Activated CD4-positive, alpha-beta T cell treated with anti-CD3 and anti-CD28 coated beads, Interleukin-2, Interleukin-4, amounts not matched to agents 100 ng/mL and 50 ng/mL, durations not matched to agents 16 hours and 8 hours (primary cell): ENCODE measurements around the gene CMTM3.
"Not testable (repeated sequence)": the region's sequence is repeated elsewhere in the genome, so short reads cannot be mapped to it uniquely, and the experiment has no call there.

Source experiments
- DNase-seq: peaks from one replicate; pipeline ENCODE4 v3.0.0-alpha.2; 2020; ENCODE audit warnings: low spot score

The CMTM3 gene, protein sequence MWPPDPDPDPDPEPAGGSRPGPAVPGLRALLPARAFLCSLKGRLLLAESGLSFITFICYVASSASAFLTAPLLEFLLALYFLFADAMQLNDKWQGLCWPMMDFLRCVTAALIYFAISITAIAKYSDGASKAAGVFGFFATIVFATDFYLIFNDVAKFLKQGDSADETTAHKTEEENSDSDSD

DNA sequence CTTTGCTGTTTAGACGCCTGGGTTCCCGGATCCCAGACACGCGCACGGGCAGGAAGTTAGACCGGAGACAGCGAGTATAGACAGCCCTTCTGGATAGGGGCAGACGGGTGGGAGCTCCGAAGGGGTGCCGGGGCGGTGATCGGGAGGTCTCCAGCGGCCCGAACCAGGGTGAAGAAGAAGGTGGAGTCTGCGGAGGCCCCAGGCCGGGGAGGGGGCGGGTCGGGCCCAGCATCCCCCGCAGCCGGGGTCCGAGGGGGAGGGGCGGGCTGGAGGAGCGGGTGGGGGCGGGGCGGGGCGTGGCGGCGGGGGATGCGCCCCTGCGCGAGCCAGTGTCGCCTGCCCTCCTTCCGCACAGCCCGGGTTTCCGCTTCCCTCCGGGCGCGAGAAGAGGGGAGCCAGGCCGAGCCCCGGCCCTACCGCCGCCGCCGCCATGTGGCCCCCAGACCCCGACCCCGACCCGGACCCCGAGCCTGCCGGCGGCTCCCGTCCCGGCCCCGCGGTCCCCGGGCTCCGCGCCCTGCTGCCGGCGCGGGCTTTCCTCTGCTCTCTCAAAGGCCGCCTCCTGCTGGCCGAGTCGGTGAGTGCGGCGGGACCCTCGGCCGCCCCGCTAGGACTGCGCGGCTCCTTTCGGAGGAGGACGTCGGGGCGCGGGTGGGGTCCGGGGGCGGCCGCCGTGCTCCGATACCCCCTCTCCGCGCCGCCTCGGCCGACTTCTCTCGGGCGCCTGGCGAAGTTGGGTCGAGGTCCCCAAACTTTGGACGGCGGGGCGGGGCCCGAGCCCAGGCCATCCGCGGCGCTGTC lies at the start of gene CMTM3:
Gene CMTM3 (plus strand): TSS at position 329 of the 801 bp plus-strand sequence. CDS start 102 bp downstream, at position 431.
- peak; percentile 71 for DNase-seq

DNA sequence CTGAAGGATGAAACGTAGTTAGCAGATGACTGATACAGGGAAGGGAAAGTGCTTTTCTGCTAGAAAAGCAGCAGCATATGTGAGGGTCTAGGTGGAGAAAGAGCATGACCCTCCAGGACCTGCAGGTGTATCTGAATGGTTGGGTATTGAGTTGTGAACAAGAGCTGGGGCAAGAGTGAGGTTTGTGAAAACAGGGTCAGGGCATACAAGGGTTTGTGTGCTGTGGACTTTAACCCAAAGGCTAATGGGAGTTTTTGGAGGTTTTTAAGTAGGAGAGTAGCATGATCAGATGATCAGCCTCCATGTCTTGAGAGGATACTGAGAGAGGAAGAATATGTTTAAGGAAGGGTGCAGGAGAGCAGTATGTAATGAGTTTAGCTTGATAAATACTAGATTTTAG lies 44.4 kb upstream of the CMTM3 start:
- no peak for DNase-seq

DNA sequence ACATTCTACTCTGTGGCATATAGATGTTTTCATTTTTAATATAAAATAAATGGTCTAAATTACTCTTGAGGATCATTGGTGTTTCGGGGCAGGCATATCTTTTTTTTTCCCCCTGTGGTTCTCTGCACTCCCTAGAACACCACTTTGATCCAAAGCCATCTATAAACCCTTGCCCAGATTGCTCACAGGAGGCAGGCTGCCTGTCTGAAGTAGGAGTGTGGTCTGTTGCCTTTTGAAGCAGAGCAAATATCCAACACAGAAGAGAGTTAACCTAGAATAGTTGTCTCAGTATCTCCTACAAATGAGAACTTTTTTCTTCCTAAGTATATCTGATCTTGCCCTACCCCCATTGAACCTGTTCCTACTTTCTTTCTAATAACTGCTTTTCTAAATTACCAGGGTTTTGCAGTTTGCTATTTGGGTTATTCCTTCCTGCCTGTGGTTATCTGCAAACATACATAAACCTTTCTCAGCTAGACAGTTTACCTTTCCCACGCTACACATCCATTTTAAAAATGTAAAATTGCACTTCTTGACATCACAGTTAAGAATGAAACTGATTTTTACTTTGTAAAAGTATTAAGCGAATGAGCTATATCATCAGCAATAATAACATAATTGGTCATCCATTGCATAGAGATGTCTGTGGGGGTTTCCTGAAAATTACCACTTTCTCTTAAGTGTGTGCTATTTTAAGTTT lies 43.0 kb upstream of the CMTM3 start:
- DNase-seq, result no peak

DNA sequence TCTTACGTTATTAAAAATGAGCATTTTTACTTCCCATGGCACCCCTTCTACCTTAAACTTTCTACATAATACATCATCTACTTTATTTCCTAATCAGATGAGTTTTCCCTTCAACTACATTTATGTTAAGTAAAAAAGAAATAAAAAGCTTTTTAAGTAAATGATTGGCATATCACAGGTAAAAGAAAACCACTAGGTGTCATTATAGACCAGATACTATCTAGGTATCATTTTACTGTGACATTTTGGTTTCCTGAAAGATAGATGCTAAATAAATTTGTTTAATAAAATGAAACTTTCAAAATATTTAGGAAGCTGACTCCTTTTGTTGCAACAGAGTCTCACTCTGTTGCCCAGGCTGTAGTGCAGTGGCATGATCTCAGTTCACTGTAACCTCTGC lies 42.1 kb upstream of the CMTM3 start:
- no peak for DNase-seq

DNA sequence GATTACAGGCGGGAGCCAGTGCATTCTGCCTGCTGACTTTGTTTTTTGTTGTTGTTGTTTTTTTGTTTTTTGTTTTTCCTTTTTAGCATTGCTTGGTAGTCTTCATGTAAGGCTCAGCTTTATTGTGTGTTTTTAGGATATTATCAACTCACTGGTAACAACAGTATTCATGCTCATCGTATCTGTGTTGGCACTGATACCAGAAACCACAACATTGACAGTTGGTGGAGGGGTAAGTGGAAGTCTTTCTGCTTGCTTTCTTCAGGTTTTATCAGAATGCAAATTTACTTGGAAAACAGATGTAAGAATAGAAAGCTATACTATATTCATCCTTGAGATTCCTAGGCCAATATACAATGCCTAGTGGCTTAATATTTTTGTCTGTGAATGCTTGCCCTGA lies 41.5 kb upstream of the CMTM3 start:
- DNase-seq, result peak; percentile 17

DNA sequence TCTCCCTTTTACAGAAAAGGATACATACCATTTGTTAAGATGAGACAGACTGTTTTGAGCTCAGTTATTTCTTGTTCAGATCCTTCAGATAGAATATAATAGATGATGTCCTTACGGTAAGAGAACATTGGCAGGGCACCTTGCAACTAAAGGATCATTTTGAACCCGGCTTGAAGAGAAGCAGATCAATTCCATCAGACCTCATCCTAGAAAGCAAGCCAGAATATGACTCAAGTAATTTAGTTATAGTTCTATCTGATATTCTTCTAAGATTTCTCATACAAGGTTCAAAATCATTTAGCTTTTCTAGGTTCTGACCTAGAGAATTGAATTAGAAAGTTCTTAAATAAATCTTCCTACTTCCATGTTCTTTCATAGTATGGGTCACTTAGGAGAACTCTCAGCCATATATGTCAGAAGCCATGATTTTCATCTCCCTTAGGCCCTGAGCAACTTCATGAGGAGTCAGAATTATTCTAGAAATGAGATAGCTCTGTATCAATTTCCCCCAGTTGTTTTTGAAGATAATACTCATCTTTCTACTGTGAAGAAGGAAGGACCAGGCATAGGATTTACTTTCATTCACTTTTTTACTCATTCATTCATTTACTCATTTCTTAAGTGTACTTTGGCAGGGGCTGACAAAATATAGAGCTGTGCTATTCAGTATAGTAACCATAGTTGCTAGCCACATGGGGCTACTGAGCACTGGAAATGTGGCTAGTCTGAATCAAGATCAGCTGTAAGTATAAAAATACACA lies 40.8 kb upstream of the CMTM3 start:
- DNase-seq, result peak; percentile 83

DNA sequence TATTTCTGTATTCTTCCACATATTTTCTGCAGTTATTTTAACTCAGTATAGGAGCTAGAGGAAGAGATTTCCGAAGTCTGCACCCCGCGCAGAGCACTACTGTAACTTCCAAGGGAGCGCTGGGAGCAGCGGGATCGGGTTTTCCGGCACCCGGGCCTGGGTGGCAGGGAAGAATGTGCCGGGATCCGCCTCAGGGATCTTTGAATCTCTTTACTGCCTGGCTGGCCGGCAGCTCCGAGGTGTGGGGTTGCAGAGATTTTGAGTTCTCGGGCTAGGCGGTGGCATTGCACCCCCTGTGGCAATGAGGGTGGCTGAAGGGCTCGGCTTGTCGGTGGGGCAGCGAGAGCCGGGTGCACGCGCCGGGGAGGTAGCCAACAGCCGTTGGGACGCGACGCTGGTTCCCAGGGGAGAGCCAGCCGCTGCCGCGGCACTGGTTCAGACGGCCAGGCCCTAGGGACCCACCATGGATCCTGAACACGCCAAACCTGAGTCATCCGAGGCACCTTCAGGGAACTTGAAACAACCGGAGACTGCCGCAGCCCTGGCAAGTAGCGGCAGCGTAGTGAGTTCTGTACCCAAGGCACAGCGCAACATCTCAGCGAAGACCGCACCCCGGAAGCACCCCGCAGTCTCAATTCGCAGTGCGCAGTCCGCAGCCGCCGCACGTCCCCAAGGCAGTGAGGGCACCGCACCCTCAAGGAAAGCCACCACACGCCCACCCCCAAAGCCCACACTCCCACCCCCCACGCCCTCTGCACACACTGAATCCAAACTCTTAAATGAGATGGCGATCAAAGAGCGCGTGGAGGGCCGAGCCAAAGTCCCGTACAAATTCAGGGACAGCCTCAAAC lies 38.2 kb upstream of the CMTM3 start, which contains the start of gene CMTM1:
Gene CMTM1 (plus strand): TSS at position 389 of the 851 bp plus-strand sequence. CDS start 75 bp downstream, at position 464.
- no peak for DNase-seq

DNA sequence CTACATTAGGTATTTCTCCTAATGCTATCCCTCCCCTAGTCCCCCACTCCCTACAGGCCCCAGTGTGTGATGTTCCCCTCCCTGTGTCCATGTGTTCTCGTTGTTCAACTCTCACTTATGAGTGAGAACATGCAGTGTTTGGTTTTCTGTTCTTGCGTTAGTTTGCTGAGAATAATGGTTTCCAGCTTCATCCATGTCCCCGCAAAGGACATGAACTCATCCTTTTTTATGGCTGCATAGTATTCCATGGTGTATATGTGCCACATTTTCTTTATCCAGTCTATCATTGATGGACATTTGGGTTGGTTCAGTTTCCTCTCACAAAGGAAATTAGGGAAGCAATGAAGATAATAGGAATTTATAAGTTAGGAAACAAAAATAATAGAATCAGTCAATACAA lies 37.2 kb upstream of the CMTM3 start:
- DNase-seq, result not testable (repeated sequence)

DNA sequence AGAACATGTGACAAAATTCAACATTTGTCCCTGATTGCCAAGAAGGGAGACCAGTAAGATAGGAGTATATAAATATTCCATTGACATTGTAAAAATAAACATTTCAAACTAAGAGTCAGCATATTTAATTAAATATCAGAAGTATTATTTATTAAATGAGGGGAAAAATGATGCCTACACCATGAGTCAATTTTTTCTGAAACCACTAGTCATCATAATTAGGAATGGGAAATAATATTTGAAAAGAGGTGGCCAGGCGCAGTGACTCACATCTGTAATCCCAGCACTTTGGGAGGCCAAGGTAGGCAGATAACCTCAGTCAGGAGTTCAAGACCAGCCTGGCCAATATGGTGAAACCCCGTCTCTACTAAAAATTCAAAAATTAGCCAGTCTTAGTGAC lies 36.1 kb upstream of the CMTM3 start:
- no peak for DNase-seq

DNA sequence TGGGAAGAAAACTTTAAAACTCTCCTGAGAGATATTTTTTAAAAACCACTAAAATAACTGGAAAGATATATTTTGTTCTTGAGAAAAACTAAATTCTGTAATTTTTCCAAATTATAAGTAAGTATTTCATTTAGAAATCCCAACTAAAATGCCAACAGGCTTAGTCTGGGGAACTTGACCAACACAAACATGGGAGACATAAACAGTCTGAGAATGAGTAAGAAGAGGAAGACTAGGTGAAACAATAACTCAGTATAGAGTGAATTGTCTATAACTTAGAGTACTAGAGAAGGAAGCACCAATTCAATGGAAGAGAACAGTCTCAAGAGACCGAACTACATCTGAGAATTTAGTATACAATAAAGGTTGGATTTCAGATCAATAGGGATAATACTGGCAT lies 35.4 kb upstream of the CMTM3 start:
- DNase-seq, result no peak

DNA sequence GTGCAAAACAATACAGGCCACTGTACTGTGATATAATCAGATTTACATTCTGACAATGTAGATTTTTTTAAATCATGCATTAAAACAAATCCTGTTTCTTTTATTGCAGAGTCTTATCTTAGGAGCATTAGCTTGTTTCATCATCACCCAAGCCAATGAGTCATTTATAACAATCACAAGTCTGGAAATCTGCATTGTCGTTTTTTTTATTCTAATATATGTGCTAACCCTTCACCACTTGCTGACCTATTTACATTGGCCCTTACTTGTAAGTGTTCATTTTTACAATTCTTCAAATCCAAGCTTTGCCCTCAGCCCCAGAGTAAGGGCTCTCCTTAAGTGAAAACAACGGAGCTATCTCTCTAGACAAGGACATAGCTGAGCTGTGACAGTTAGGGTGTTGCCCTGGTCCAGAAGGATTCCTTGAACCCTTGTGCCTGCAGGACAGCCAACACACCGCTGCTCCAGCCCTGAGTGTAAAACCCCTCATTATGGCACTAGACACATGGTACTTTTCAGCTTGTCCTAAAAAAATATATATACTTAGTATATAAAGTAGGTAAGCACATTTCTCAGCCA lies 34.6 kb upstream of the CMTM3 start:
- DNase-seq, result no peak

DNA sequence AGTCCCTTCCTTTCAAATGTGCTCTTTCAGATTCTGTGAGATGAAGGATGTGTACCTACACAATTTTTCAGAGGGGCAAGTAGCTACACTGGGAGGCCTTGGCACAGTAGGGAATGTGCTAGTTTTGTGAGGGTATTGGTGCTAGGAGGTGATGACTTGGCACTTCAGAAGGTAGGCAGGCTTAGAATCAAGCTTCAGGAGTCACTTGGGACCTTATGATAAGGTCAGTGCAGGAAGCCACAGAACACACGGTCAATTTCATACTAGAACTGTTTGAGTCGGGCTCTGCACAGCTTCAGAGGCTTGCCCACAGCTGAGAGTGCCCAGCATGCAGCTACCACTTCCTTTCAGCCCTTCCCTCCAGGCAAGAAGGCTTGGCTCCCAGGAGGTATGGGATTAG lies 32.1 kb upstream of the CMTM3 start:
- no peak for DNase-seq

DNA sequence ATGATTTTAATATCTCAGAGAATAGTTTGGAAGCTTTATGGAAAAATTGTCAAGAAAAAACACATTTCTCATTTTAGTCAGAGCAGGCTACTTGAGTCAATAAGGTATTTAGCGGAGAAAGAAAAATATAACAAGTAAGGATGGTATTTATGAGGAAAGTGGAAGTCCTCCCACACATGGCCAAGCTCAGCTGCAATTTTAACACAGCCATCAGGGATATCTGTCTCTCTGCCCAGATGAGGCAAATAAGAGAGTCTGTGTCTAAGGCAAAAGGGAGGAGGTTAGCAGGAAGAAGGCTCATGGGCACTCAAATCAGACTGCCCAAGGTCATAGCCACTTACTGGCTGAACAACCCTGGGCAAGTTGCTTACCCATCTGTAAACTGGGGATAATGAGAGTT lies 30.4 kb upstream of the CMTM3 start:
- DNase-seq, result no peak

DNA sequence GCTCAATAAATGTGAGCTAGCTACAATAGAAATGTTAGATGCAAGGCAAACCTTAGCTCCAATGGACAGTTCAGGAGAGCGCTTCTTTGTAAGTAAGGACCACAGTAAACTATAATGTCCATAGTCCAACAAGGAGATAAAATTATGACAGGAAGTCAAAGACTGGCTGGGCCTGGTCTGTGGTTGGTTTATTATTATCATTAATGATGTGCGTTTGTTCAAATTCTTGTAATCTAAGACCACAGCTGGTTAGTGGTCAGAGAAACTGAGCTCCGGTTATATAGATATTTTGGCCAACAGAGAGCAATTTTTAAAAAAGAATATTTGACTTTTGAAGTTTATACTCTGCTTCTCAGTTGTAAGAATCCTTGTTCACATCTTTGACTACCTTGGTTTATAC lies 30.0 kb upstream of the CMTM3 start:
- DNase-seq, result no peak

DNA sequence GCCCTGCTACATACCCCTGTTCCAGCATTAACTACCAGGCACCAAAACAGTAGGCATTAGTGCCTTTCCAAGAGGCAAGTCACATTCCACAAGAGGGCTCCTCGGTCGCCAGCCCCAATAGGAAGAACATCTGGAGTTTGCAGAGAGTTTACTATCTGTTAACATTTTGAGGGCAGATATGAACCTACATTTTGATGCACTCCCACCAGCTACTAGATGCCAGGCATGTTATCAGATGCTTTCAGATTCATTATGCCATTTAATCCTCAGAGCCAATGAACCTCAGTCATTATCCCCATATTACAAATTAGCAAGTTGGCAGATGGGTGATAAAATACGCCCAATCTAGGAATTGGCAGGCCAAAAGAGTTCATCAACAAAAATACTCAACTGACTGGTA lies 29.4 kb upstream of the CMTM3 start:
- no peak for DNase-seq

DNA sequence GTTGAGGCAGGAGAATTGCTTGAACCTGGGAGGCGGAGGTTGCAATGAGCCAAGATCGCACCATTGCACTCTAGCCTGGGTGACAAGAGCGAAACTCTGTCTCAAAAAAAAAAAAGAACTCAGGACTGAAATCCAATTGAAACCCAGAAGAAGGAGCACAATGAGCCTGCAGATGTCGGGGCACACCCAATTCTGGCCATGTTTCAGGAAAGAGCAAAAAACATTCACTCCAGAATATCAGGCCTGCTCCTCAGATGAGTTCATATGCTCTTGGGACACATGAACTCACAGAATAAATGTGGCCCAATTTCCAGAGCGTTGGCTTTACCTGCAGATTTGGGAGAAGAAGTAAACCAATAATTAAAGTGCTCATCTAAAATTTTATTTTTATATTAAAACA lies 28.2 kb upstream of the CMTM3 start:
- no peak for DNase-seq

DNA sequence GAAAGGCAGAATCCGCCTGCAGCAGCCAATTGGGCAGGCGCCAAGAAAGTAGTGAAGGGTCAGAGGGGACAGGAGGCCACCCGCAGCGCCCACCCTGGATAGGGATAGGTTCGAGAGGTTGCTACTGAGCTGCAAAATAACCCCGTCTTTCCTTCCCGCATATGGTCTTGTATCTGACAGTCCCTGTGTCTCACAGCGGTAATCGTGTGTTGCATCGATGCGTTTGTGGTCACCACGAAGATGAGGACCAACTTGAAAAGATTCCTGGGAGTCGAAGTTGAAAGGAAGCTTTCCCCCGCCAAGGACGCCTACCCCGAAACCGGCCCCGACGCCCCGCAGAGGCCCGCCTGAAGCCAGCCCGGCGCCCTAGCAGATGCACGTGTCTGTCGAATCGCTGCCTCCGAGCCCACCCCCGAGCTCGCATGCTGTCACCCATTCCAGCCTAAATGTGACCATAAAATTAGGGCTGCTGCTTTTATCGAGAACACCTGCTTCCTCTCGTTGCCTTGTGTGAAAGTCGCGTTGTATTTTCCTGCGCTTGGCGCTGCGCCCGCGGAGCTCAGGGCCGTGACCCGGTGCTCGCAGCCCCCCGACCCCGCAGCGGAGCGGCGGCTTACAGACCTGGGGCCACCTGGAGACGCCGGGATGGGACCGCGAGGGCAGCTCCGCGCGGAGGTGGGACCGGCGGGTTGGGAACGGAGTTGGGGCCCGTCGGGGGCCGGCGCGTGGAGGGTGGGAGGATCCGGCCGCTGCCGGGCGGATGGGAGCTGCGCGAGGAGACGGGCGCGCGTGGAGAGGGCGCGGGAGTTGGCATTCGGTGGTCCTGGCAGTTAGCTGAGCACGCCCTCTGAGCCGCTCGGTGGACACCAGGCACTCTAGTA lies 25.6 kb upstream of the CMTM3 start, which contains the start of gene CMTM2:
Gene CMTM2 (plus strand): TSS at position 813 of the 881 bp plus-strand sequence. CDS start 145 bp downstream, outside the sequence.
- DNase-seq, result no peak

DNA sequence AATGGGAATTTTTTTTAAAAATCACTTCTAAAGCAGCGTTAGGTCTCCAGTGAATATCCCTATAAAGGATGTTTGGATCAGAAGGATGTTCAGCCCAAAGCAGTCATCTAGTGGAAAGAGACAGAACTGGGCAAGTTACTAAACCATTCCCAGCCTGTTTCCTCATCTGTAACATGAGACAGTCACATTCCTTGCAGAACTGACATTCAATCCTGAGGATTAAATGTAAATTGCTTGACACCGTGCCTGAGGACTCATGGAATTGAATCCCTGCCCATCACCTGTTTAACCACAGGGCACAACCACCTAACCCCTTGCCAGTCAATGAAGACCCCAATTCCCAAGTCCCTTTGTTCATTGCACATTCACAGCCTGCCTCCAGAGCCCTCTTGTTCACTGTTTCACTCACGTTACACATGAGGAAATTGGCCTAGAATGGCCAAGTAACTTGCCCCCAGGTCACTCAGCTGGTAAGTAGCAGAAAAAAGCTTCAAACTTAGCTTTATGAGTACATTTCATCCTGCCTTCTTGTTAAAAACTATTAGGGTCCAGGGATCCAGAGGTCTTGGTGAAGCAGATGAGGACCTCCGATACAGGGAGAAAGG lies 23.8 kb upstream of the CMTM3 start:
- no peak for DNase-seq

DNA sequence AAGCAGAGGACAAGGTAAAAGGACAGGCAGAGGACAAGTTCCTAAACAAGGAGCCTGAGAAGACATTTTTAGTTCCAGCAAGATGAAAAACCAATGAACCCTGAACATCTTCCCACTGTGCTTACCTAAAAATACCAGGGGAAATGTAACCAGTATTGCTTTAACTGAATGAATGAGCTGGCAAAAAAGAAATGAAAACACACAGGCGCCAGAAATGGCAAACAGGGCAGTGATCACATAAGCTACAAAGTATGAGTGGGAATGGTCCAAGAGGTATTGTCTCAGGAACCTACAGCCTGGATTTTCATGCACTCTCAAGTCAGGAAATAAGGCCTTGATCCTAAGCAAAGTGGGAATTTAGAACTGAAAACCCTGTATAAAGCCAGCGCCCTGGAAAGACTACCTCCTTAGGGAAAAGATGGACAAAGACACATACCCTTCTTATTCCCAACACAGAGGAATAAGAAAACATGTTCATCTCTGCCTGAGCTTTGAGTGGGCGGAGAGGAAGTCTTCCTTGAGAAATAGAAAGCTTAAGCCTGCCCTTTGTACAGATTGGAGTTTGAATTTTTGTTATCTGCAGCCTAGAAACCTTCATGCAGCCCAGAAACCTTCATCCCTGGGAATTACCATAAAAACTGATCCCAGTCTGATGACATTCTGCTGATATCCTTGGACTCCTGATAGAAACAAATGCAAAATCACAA lies 23.1 kb upstream of the CMTM3 start:
- no peak for DNase-seq
